GM23248 (cell line): ENCODE measurements around the gene HIVEP3.

ENCODE experiments used
- EZH2 ChIP-seq: fragments of 200-600 bp; sonication (generic); IDR thresholded peaks from 2 replicates; pipeline ENCODE4 v1.6.1; 2018; ENCODE audit warnings: antibody characterized with exemption, mild to moderate bottlenecking; ENCODE audit not compliant: insufficient read depth, poor library complexity, severe bottlenecking
- EZH2phosphoT487 ChIP-seq: fragments of 200-600 bp; sonication (generic); IDR thresholded peaks from 2 replicates; pipeline ENCODE4 v1.6.1; 2018; ENCODE audit warnings: antibody characterized with exemption, moderate library complexity, mild to moderate bottlenecking, low read depth; ENCODE audit not compliant: insufficient read depth

- TF ChIP-seq EZH2, result no peak
- no peak for TF ChIP-seq EZH2phosphoT487
Measured at GRCh38 chr1:41799723-41800122, 119.0 kb downstream of the HIVEP3 start.
